HG03558 (cell line): Measurements from ENCODE around the gene TBC1D12.
A peak's percentile ranks its signal among the peaks of the same experiment; 100 is the strongest.

ENCODE experiments used
- ATAC-seq: cut with Tn5 transposase; IDR thresholded peaks from one replicate; pipeline ENCODE4 v1.9.1; 2021; ENCODE audit warnings: moderate number of reproducible peaks; ENCODE audit not compliant: unreplicated experiment; ENCODE audit errors: extremely low read depth

Gene TBC1D12

DNA sequence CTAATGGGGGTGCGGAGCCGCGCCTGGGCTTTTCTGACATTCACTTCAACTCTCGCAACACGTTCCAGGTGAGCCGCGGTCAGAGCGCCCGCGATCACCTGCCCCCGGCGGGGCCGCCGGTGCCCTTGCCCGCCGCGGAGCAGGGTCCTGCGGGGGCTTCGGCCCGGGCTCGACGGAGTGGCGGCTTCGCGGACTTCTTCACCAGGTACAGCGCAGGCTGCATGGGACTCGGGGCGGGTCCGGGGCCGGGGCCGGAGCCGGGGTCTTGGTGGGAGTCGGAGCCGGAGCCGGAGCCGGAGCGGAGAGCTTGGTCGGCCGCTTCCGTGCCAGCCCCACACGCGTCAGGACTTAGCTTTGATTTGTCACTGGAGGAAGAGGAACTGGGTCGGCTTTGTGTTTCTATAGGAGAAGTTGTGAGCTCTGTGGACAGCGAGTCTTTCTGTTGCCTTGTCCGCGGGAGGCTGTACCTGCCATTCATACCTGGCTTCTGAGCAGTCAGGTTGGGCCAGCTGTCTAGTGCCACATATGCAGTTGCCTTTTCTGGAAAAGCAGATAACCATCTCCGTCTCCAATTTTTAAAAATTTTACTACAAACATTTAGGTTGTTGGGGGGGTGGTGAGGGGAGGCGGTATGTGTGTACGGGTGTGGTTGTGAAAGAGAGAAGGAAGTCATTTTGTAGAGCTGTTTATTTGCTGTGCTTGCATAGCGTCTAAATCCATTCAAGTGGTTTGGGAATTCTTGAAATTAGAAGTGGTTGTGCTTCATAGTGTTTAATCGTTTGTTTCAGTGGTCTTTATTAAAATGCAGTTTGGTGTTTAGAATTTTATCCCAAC, 1.3 kb downstream of the TBC1D12 start:
- peak; percentile 30 for ATAC-seq

DNA sequence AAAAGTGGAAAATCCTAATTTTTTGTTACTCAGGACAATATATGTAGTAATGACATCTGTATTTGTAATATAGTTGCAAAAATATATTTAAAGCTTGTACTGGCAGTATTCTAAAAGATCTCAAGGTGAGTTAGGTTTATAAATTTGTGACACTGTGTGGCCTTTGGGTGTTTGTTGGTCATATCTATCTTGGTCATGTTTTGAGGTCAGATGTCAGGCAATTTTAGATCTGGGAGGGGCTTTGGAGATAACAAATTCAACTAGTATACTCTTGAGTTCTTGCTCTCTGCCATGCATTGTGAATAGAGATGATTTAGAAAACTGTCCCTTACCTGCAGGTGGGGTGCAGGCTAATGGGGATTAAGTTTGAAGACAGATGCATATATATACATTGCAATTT, 3.1 kb downstream of the TBC1D12 start:
- ATAC-seq = no peak

DNA sequence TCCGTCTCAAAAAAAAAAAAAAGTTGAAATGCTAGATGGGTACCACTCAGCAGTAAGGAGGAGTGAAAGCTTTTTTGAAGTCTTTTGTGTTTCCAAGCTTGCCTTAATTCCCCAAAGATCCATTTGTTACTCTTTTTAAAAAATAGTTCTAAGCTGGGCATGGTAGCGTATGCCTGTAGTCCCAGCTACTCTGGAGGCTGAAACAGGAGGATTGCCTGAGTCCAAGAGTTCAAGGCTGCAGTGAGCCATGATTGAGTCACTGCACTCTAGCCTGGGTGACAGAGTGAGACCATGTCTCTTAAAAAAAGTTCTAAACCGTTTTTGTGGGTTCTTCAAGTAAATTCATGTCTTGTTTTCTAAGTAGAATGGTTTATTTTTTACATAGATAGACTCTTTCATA, 5.3 kb downstream of the TBC1D12 start:
- no peak for ATAC-seq

DNA sequence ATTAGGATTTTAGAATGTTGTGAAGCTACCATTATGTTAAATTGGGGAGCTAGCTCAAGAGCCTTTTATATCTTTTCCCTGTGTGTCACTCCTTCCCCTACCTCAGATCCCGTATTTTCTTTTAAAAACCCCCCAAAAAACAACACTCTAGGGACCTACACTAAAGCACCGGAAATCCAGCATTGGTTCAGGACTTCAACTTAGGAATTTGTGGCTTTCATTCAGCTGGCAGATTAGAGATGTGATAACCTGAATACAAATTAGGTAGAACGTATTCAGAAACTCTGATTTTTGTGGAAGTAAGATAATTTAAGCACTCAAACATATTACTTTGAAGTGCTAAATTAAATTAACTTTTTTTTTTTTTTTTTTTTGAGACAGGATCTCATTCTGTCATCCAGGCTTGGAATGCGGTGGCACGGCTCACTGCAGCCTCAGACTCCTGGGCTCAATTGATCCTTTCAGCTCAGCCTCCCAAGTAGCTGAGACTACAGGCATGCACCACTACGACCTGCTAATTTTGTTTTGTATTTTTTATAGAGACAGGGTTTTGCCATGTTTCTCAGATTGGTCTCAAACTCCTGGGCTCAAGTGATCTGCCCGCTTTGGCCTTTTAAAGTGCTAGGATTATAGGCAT, 6.8 kb downstream of the TBC1D12 start:
- ATAC-seq = no peak

DNA sequence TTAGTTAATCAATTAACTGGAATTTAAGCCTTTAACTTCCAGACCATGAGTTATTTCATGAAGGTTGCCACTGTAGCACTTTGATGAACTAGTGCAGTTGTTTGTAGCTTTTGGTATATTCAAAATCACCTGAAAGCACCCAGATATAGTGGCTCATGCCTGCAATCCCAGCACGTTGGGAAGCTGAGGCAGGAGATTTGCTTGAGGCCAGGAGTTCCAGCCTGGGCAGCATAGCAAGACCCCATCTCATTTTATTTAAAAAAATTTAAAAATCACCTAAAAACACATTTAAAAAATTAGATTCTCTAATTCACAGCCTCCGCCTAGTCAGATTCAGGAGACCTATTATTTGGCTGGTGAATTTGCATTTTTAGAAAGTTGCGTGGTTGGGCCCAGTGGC, 9.0 kb downstream of the TBC1D12 start:
- ATAC-seq = no peak

DNA sequence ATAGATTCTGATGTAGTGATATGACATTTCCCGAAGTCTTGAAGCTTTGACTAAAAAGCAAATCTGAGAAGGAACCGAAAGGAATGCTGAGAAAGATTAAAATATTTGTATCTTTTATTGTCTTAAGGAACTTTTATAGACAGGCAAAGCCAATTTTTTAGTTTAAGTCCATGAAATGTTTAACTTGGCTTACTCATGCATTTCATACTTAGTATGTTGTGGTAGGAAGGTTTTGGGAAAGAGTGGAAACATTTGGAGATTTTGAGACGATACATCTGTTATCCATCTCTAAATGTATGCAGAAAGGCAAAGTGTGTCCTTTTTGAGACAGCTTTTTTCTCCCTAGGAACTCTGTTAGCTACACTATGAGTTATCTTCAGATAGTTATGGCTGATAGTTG, 10.1 kb downstream of the TBC1D12 start:
- no peak for ATAC-seq

DNA sequence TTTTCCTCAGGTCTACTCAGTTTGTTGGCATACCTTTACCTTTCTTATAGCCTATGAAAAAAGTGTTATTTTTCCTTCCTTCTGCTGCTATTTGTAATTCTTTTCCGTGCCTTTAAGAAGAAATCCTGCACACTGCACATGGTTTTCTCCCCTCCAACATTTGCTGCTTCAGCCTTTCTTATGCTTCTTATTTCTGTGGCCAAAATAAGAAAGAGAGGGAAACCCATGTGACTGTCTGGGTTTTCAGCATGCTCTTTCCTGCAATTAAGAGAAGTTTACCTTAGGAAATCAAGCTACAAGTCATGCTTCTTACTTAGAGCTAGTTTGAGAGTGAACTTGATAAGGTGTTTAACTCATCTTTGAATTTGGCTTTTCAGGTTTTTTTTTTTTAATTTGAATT, 11.0 kb downstream of the TBC1D12 start:
- no peak for ATAC-seq

DNA sequence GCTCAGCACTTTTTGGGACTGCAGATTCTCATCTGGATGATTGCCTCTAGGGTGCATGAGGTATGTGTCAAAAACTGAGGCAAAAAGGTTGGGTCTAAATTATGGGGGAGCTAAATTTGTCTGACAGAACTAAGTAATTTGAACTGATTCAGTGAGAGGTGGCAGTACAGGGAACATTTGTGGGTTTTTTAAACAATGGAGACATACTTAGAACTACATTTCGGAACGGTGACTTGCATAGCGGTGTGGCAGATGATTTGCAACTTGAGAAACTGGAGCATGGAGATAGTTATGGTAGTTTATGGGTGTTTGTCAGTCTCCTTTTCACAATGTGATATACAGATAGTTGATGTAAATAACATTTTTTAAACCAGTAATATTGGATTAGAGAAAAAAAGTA, 14.6 kb downstream of the TBC1D12 start:
- ATAC-seq = no peak

DNA sequence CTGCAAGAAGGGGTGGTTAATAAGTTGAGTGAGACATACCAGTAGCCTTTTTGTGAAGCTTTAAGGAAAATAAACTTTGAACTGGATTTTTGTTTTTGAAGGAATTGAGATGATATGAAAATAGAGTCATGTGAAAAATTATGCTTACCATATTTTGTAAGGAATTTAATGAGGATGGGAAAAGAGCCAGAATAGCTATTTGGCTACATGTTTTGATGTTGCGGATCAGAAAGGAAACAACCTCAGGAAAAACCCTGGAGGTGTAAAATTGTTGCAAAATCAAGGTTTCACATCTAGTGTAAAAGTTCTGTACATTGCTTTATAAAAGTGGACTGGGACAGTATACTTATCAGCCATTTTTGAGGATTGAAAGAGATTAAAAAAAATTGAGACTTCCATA, 15.0 kb downstream of the TBC1D12 start:
- ATAC-seq = no peak

DNA sequence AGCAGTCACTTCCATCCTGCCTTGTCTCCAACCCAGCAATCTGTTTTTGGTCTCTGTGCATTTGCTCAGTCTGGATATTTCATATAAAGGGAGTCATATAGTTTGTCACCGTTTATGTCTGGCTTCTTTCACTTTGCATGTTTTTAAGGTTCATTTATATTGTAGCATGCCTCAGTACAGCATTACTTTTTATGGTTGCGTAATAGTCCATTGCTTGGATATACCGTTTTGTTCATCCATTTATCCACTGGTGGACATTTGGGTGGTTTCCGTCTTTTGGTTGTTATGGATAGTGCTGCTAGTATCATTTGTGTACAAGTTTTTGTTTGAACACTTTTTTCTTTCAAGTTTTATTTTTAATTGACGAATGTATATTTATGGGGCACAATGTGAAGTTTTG, 18.2 kb downstream of the TBC1D12 start:
- no peak for ATAC-seq

DNA sequence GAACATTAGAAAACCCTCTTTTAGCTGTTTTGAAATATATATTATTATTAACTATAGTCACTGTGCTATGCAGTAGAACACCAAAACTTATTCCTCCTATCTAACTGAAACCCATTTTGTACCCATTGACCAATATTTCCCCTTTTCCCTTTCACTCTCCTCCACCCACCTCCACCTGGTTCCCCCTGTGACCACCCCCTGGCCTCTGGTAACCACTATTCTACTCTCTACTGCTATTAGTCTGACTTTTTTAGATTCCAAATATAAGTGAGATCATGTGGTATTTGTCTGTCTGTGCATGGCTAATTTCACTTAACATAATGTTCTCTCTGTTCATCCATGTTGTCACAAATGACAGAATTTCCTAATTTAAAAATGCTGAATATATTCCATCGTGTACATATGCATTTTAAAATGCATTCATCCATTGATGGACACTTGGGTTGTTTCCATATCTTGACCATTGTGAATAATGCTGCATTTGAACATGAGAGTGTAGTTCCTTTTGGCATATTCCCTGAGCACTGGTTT, 18.7 kb downstream of the TBC1D12 start:
- ATAC-seq = no peak

DNA sequence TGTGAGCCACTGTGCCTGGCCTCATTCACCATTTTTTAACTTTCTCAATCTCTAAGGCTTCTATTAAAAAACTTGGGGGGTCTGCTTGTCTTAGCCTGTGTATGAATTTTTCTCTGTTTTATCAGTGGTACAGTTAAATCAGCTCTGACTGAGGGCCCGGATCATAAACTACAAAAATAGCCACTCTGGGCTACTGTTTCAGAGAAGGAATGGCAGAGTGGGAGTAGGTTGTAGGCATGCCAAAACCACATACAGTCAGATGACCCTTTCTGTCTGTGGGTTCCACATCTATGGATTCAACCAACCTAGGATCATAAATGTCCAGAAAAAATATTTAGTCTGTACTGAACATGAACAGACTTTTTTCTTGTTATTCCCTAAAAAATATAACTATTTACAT, 21.3 kb downstream of the TBC1D12 start:
- ATAC-seq = no peak

DNA sequence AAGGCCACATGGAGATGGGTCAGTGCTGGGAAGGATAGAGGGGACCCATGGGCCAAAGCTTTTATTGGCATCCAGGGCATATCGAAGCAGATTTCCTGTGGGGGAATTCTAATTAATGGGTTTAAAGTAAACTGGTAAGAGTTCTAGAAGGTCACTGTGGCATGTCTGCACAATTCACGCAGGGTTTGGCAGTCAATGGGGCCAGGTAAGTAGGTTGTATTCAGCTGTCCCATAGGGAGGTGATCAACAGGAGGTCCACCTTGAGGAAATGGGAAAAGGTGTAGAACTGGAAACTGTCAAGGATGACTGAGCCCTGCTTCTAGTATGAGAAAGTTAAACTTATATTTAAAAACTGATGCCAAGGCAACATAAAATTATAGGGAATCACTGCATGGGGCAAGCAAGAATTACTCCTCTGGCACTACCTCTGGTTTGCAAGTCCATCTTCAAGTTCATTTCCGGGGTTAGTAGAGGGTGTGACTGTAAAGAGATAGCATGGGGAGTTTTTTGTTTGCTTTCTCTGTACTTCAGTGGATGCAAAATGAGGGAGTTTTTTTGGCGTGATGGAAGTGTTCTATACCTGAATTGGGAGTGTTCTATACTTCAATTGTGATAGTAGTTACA, 22.5 kb downstream of the TBC1D12 start:
- no peak for ATAC-seq

DNA sequence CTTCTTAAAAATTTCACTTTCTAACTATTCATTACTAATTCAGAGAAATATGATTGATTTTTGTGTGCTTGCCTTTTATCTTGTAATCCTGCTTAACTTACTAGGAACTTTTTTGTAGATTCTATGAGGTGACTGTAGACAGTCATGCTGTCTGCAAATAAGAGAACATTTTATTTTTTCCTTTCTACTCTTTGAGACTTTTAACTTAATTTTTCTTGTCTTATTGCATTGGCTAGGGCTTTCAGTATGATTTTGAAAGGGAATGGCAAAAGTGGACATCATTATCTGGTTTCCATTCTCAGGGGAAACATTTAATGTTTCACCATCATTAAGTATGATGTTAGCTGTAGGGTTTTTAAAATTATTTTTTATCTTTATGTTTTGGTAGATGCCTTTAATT, 23.6 kb downstream of the TBC1D12 start:
- no peak for ATAC-seq

DNA sequence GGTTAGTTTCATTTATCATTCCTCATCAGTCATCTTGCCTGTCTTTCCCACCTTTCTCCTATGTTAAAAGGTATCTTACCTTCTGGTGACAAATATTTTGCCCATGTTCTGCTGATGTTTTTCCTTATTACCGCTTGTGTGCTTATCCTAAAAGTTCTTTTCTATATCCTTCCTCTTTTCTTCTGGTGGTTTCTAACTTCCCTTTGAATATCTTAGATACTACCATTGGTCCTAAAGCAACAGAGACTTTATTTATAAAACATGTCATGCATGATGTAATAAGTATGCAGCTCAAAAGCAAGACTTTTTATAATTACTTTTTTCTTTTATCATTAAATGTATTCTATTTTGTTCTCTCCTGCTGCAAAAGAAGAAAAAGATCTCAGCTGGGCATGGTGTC, 24.8 kb downstream of the TBC1D12 start:
- ATAC-seq = no peak

DNA sequence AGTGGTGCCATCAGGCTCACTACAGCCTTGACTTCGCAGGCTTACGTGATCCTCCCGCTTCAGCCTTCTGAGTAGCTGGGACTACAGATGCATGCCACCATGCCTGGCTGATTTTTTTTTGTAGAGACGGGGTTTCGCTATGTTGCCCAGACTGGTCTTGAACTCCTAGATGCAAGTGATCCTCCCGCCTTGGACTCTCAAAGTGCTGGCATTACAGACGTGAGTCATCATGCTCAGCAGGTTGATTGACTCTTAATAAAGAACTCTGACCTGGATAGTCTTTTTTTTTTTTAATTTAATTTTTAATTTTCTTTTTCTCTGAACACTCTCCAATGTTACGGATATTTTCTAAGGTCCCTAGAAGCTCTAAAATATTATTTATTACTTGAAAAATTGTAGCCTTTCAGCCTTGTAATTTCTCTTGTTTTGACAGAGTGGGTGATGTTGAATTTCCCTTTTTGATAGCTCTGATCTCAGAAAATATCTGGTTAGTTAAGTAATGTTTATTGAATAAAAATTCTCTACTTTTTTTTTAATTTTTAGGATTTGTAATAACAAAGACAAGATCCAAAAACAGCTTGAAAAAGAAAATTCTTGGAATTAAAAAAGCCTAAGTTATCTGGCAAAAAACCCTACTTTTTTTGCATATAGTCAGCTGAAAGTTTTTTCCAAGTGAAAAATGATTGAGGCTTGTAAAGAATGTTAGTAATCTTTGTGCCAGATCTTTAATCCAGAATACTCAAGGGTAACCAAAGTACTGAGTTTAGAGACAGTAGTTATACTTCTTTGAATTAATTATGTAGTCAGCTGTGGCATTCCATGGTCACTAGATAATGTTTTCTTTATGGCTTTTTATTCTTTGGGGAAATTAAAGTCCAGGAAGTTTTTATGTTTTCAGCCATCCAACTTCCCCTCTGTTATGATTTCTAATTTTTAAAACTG, 26.7 kb downstream of the TBC1D12 start:
- ATAC-seq = no peak

DNA sequence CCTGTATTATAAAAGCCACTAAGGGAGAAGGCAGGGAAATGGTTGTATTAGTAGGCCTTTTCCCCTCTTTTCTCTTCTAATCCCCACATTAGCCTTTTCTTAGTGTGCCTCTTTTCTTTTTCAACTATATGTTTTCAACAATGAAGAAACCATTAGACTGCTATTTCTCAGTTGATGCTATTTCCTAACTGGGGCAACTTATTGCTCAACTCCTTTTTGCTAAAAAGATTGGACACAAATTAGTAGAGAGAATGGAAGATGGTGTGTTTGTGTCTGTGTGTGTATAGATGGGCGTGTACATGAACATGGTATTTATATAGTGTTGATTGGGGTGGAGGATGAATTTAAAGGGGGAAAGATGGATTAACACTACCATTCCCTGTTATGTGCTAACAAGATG, 28.4 kb downstream of the TBC1D12 start:
- ATAC-seq = no peak

DNA sequence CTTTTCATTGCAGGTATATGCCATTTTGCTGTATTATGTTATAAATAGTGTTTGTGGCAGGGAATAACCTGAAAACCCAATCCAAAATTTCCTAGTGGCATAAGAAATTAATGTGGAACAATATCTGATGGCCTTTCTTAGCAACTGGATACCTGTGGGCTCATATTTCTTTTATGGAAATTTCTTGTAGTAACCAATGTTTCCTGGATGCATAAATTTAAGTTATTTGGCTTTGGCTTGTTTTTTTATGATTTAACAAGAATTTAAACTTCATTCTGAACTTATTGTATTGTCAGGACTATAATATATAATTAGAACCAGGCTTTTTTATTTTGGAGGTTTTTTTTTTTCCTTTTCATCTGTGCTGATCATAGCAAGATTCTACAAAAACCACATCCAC, 30.1 kb downstream of the TBC1D12 start:
- ATAC-seq = no peak

DNA sequence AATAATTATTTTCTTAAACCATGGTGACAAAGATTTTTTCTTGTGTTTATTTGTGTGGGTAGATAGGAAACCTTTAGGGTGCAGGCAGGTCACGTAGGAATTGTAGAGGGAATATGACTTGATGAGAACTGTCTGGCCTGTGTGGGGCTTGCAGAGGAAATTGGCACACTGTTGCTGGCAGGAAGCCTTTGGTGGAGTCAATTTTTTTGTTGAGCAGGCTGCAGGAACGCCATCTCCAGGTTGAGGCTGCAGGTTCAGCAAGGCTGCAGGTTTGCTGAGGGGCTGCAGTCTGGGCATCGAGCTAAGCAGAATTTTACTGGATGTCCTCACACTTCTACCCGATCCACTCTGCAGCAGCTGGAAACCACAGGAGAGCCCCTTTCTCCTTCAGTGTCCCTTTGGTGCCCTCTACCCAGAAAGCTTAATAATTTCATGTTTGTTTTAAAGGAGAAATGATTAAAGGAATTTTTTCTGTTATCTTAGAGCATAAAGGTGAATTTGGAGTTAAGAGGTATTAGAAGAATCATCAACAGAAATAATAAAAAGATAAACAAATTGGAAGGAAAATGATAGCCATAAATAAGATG, 37.0 kb downstream of the TBC1D12 start:
- no peak for ATAC-seq

DNA sequence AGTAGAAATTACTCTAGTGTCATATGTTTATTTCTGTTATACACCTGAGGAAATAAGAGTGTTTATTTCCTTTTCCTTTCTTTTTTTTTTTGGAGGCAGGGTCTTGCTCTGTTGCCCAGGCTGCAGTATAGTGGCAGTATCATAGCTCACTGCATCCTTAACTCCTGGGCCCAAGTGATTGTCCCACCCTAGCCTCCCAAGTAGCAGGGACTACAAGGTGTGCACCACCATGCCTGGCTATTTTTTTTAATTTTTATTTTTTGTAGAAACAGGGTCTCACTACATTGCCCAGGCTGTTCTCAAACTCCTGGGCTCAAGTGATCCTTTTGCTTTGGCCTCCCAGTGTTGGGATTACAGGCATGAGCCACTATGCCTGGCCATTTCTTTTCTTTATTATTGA, 37.8 kb downstream of the TBC1D12 start:
- no peak for ATAC-seq
